Osteoblast (primary cell): ENCODE measurements around the gene DAPK1. TPM values are rescaled to one million over a fixed set of nuclear protein-coding genes. Genes with fewer than 3 reads are reported as not detected.
A peak's percentile ranks its signal among the peaks of the same experiment; 100 is the strongest.

ENCODE experiments used
- DNase-seq: peaks from one replicate; pipeline ENCODE4 v3.0.0; 2011; ENCODE audit warnings: low spot score, mixed read lengths; ENCODE audit not compliant: insufficient read length; ENCODE audit errors: missing footprints
- H2AFZ ChIP-seq: 2 replicates; pipeline ENCODE4 v1.6.0; 2011; ENCODE audit warnings: mild to moderate bottlenecking, low read length
- H3K27ac ChIP-seq: 2 replicates; pipeline ENCODE4 v1.5.1; 2011; ENCODE audit warnings: mild to moderate bottlenecking, low read depth, low read length, moderate library complexity
- H3K27me3 ChIP-seq: 2 replicates; pipeline ENCODE4 v1.6.0; 2012; ENCODE audit warnings: mild to moderate bottlenecking, control low read depth, inconsistent platforms, low read length, moderate library complexity; ENCODE audit not compliant: insufficient read depth
- H3K36me3 ChIP-seq: 2 replicates; pipeline ENCODE4 v1.5.1; 2011; ENCODE audit warnings: mild to moderate bottlenecking, low read length, control low read depth, moderate library complexity; ENCODE audit not compliant: insufficient read depth
- H3K4me1 ChIP-seq: 2 replicates; pipeline ENCODE4 v1.5.1; 2011; ENCODE audit warnings: mild to moderate bottlenecking, low read length, control low read depth, moderate library complexity; ENCODE audit not compliant: insufficient read depth
- H3K4me2 ChIP-seq: 2 replicates; pipeline ENCODE4 v1.6.0; 2011; ENCODE audit warnings: mild to moderate bottlenecking, low read length; ENCODE audit not compliant: insufficient read depth
- H3K4me3 ChIP-seq: fragments of 200-600 bp; sonication (generic); 3 replicates; pipeline ENCODE4 v1.5.1; 2012; ENCODE audit warnings: mild to moderate bottlenecking, low read length, inconsistent platforms; ENCODE audit not compliant: insufficient read depth
- H3K79me2 ChIP-seq: 2 replicates; pipeline ENCODE4 v1.6.0; 2012; ENCODE audit warnings: mild to moderate bottlenecking, low read length, control low read depth, inconsistent platforms; ENCODE audit not compliant: insufficient read depth
- H3K9me3 ChIP-seq: 2 replicates; pipeline ENCODE4 v1.5.1; 2011; ENCODE audit warnings: low read depth, low read length, control low read depth
- H4K20me1 ChIP-seq: 2 replicates; pipeline ENCODE4 v1.6.0; 2012; ENCODE audit warnings: mild to moderate bottlenecking, low read length, control low read depth; ENCODE audit not compliant: insufficient read depth
- total RNA-seq: library from RNA; depleted of rRNA; stranded (reverse); fragments of >200 nt; gene quantifications from 2 replicates; pipeline ENCODE4 v1.2.3, GENCODE V29; 2012
- TF ChIP-seq, protein P1 (sequence below): IDR thresholded peaks from 2 replicates; pipeline ENCODE4 v1.5.1; 2011; ENCODE audit warnings: mild to moderate bottlenecking, low read depth, low read length, moderate library complexity; ENCODE audit errors: extremely low read depth

Gene DAPK1
- total RNA-seq, 1 donor: 55.4 TPM

DNA sequence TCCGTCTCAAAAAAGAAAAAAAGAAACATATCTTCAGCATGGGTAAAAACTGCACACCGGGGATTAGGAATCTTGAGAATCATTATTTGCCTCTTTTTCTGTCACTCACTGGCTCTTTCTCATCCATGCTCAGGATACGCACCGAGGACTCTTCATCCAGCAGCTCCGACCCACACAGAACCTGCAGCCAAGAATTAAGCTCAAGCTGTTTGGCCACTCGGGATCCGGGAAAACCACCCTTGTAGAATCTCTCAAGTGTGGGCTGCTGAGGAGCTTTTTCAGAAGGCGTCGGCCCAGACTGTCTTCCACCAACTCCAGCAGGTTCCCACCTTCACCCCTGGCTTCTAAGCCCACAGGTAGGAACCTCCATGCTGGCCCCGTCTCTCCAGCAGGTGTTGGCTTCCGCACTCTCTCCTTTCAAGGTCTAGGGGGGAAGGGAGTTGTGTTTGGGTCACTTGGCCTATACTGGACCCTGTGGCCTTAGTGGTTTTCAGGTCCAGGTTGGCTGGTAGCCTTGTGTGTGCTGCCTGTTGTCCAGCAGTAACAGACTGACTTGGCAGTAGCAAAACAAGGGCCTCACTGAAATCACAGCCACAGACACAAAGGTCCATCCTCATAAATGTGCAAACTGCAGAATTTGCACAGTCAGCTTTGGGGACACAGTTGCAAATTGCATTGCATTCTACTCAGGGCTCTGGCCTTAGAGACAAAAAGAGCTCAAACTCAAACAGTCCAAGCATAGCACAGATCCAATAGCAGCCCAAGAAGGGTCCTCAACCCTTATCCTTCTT is 183.8 kb downstream of the DAPK1 start:
- Histone ChIP-seq H3K36me3 (no peaks in the 10 kb centered on the region), H3K27me3 (no peaks in the 10 kb centered on the region), H3K4me1 (peaks cover 17% of the 10 kb centered on the region), H3K27ac (no peak overlapping the region), H3K79me2 (no peaks in the 10 kb centered on the region), H3K4me3 (no peak overlapping the region), H4K20me1 (no peaks in the 10 kb centered on the region), H2AFZ (no peak overlapping the region), H3K9me3 (no peaks in the 10 kb centered on the region), H3K4me2 (no peak overlapping the region)
- TF ChIP-seq, protein P1, sequence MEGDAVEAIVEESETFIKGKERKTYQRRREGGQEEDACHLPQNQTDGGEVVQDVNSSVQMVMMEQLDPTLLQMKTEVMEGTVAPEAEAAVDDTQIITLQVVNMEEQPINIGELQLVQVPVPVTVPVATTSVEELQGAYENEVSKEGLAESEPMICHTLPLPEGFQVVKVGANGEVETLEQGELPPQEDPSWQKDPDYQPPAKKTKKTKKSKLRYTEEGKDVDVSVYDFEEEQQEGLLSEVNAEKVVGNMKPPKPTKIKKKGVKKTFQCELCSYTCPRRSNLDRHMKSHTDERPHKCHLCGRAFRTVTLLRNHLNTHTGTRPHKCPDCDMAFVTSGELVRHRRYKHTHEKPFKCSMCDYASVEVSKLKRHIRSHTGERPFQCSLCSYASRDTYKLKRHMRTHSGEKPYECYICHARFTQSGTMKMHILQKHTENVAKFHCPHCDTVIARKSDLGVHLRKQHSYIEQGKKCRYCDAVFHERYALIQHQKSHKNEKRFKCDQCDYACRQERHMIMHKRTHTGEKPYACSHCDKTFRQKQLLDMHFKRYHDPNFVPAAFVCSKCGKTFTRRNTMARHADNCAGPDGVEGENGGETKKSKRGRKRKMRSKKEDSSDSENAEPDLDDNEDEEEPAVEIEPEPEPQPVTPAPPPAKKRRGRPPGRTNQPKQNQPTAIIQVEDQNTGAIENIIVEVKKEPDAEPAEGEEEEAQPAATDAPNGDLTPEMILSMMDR: no peak
- no peak for DNase-seq

- Histone ChIP-seq H3K27me3 (no peaks in the 10 kb centered on the region), H2AFZ (no peak overlapping the region), H3K36me3 (no peaks in the 10 kb centered on the region), H3K4me2 (no peak overlapping the region), H3K4me3 (no peak overlapping the region), H3K27ac (no peak overlapping the region), H3K79me2 (no peaks in the 10 kb centered on the region), H3K4me1 (peaks cover 17% of the 10 kb centered on the region), H3K9me3 (no peaks in the 10 kb centered on the region), H4K20me1 (no peaks in the 10 kb centered on the region)
- no peak for DNase-seq
- TF ChIP-seq, protein P1: no peak
Observed at GRCh38 chr9:87682085-87682484, 184.4 kb downstream of the DAPK1 start.

DNA sequence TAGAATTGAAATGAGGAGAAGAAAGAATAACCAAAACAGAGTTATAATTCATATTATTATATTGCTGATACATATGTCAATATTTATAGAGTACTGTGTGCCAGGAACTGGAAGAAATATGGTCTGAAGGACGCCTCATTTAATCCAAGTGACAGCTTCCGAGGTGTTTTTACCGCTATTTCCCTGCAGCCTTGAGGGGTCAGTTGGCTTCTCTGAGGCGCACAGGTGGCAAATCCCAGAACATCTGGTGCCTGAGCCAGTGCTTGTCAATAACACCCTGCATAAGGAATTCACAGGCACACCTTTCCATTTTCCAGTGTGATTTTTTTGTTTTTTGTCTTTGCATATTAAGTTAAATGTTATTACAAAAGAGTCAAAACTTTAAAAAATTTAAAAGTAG is 185.0 kb downstream of the DAPK1 start:
- Histone ChIP-seq H3K27me3 (no peaks in the 10 kb centered on the region), H2AFZ (no peak overlapping the region), H3K79me2 (no peaks in the 10 kb centered on the region), H3K4me3 (no peak overlapping the region), H3K36me3 (no peaks in the 10 kb centered on the region), H3K4me1 (peaks cover 17% of the 10 kb centered on the region), H4K20me1 (no peaks in the 10 kb centered on the region), H3K4me2 (no peak overlapping the region), H3K27ac (no peak overlapping the region), H3K9me3 (no peaks in the 10 kb centered on the region)
- no peak for DNase-seq
- TF ChIP-seq, protein P1: no peak

- Histone ChIP-seq H2AFZ (no peak overlapping the region), H3K36me3 (no peaks in the 10 kb centered on the region)
Observed at GRCh38 chr9:87683751-87684626, 186.3 kb downstream of the DAPK1 start.

More at GRCh38 chr9:87683751-87684626, 186.3 kb downstream of the DAPK1 start:
- H3K4me3 ChIP-seq: no peak overlapping the region
- no peaks in the 10 kb centered on the region for H4K20me1 ChIP-seq
- peaks cover 17% of the 10 kb centered on the region for H3K4me1 ChIP-seq
- peak overlapping the region; percentile 31 for H3K4me2 ChIP-seq
- peak; percentile 73 for DNase-seq
- no peak overlapping the region for H3K27ac ChIP-seq
- TF ChIP-seq, protein P1: no peak
- H3K27me3 ChIP-seq: no peaks in the 10 kb centered on the region
- H3K79me2 ChIP-seq: no peaks in the 10 kb centered on the region
- H3K9me3 ChIP-seq: no peaks in the 10 kb centered on the region
